Stimulated activated CD4-positive, alpha-beta T cell treated with anti-CD3 and anti-CD28 coated beads, Interleukin-12 subunit alpha, Interleukin-12 subunit beta, amount 100 ng/mL, for 24 hours (primary cell): ENCODE data around the gene BICC1.

Experiments
- DNase-seq, 2 experiments: peaks; one replicate each; pipeline ENCODE4 v3.0.0-alpha.2; 2020; ENCODE audit warnings: low read depth in 2 of 2

Gene BICC1

DNA sequence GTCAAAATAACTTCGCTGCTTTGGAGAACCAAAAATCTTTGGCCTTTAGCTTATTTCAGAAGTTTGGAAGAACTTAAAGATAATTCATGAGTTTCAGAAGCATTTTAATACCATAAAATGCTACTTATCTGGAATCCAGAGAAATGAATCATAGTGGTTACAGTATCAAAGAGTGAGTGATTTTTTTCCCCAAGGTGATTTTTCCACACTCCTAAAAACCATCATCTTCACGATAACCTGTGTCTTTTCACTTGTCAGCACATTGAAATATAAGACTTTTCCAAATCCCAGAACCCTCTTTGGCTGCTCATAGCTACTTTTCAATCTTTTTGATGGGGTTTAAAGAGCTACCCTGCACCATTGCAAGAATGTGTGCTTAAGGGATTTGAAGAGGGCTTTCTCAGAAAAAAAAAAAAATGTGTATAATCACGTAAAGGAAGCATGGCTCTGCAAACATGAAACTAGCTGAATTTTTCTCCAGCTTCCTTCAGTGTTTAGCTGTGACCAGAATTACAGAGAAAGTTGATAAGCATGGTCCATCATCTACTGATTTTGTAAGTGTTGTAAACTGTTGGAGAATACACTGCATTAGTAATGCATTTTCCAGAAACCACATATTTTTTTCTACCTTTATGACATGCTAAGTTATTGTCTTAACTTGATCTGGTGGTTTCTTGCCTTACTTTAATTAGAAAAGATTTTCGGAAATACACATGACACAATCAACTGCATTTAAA is 134.9 kb downstream of the BICC1 start:
- DNase-seq = no peak

DNA sequence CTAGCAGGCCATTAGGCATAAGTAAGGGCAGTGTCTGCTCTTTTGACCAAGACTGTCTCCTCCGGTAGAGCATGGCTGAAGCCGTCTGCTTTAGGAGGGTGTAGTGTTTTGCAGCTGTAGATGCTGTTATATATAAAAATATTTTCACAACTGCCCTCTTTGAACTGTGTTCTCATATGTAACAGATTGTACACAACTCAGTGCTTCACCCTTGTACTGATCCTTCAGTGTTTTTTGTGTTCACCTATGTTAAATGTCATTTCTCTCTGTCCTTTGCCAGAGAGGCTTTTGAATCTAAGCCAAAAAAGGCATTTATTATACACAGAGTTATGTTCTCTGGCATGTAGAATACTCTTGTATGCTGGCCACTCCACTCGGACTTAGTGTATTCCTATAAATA is 135.5 kb downstream of the BICC1 start:
- no peak for DNase-seq

DNA sequence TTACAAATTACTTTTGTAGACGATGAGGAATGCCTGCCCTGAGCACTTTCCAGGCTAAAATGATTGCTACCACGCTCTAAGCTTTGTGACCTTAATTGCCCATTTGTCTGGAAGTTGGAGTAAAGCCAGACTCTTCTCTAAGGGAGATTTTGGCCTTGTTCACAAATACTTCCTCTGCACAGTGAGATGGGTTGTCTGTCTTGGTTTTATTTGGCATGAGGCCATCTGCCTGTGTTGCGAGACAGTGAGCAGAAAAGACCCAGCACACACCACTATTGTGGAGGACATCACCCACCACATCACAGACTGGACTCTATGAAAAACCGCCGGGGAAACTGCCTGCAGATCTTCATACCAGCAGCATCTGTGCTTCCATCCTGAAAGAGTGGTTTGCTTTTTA is 138.4 kb downstream of the BICC1 start:
- DNase-seq = no peak

DNA sequence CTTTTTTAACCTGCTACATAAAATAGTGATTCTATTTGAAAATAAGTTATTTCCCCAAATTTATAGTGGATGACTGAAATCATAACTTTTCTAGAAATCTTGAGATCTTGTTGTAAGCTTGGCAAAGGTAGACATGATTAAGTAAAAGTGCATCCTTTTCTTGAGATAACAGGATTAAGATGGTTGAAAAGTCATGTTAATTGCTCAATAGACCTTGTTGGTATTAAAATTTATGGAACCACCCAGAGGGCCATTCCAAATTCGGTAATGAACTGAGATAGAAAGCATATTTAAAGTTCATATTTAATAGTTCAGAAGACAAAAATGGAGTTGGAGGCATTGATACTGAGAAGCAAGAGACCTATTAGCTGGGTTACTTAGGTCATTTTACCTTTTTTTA is 139.1 kb downstream of the BICC1 start:
- DNase-seq = no peak

DNA sequence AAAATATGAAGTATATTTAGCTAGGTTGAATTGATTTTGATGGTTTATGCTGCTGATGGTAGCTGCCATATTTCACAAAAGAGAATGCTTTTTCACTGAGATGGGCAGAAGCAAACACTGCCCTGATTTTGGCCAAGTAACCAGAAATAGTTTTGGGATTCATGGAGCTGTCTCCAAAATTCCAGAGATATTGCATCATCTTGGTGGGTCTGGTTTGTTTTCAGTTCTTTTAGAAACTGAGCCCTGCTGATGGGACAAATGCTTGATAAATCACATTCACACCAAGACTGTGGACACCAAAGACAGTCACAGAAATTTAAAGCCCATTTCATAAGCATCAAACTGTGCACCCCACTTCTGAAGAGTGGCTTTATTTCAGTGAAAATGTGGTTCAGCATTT is 140.5 kb downstream of the BICC1 start:
- DNase-seq = no peak

DNA sequence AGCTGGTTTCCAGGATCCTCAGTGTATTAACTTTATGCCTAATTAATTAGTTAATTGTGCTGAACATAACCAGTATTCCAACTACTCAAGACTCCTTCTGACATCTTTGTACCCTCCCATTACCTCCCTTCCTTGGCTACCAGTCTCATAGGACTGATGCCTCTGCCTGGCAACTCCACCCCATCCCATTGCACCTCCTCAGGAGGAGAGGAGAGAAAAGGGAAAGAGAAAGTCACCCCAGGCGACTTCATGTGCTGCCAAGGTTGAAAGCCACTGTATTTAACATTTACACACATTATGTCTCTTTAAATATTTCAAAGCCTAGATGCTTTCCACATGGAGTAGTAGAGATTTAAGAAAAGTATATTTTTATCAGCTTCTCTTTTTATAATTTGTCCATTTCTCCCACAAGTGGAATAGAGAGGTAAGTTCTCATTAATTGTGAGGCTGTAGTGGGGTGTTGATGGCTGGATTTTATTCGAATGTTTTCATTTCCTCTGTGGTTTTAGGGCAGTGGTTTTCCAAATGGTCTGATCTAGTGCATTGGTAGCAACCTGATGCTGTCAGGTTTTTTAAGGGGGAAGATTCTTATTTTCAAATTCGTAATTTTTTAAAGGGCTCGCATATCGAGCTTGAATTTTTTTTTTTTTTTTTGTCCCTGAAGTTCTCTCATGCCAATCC is 148.0 kb downstream of the BICC1 start:
- DNase-seq = no peak

DNA sequence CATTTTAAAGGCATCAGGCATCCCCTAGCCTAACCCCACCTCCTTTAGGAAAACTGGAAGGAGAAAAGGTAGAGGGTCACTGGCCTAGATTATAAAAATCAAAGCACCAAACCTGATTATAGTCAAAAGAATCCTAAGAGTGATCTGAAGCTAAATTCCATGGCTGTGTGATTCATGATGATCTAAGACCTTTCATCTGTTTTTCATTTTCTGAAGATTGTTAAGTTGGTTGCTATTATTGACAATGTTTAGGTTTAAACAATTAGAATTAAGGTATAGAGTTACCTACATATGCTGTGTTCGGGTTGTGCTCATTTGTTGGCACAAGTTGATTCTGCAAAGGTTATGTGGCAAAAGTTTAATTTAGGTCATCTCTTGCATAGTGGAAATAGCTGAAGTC is 148.7 kb downstream of the BICC1 start:
- no peak for DNase-seq

DNA sequence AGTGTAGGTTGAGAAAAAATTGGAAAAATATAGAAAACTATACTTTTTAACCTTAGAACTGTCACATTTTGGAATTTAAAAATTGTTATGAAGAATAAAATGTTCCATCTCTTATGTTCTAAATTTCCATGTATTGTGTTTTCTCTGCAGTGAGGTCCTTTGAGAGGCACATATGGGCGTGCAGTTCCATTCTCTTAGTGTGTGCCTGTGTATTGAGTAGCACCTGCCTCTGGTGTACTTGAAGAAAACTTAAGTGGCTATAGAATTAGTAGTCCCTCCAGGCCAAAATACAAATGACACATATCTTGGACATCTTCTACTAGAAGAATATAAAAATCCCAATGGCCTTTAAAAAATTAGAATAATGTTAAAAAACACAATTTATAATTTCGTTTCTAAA is 149.2 kb downstream of the BICC1 start:
- DNase-seq = no peak

DNA sequence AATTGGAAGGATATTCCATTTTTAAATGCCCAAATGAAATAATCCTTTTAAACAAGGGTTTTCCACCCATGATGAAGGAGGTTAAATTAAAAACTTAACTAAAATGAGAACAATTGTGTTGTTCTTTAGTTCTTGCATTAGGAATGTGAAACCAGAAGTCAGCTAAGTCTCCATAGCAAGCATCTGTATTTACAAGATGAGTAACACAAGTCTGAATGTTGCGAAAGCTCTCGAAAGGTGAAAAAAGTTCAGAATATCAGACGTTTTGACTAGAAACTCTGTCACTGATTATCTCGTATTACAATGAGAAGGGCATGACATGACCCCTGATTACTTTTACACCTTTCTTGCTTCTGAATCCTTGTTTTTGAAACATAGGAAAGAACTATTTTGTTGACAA is 149.6 kb downstream of the BICC1 start:
- no peak for DNase-seq

DNA sequence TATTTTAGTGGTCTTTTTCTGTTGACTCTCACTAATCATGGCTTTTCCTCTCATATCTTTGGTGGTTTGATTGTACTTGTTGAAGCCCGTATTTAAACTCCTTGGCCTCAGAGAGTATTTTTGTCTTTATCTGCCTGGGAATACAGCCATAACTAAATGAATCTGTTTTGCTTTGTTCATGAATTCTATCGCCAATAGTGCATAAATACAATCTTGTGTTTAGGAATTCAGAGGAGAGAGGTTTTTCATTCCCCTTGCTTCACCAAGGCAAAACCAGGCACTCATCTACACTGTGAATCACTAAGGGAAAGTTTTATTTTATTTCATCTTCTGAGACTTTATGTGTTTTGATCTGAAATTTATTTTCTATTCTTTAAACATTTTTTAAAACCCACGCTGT is 152.7 kb downstream of the BICC1 start:
- DNase-seq = no peak

DNA sequence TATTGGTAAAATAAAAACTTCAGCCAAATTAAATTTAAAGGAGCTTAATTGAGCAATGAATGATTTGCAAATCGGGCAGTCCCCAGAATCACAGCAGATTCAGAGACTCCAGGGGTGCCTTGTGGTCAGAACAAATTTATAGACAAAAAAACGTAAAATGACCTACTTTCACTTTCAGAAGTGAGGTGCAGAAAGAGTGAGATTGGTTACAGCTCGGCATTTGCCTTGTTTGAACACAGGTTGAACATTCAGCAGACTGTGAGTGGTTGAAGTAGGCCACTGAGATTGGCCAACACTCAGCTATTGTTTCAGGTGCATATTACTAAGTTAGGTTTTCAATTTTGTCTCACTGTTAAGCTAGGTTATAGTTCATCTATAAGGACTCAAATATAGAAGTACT is 153.4 kb downstream of the BICC1 start:
- no peak for DNase-seq

DNA sequence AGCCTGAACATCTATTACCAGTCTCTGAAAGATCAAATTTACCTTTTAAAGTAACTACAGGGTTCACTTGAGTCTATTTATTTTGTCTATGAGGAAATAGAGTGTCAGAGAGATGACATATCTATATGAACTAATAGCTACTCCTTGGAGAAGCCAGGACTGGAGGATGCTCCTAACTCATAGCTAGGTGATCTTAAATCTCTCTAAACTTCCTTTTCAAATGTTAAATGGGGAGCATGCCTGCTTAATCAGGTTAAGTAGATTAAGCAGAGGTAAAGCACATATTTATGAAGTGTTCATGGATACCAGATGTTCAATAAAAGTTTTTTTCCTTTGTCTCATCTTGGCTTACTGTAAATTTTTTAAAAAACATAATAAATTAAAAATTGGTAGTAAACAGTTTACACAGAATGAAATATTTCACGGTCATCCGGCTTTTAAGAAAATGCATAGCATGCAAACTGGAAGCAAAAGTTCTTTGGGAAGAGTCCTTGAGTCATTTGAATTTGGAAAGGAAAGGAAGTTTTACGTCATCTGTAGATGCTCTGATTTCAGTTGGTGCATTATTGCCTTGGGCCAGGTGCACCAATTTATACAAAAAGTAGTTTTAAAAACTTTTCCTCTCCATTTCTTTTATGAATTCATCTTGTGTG is 155.1 kb downstream of the BICC1 start:
- no peak for DNase-seq

DNA sequence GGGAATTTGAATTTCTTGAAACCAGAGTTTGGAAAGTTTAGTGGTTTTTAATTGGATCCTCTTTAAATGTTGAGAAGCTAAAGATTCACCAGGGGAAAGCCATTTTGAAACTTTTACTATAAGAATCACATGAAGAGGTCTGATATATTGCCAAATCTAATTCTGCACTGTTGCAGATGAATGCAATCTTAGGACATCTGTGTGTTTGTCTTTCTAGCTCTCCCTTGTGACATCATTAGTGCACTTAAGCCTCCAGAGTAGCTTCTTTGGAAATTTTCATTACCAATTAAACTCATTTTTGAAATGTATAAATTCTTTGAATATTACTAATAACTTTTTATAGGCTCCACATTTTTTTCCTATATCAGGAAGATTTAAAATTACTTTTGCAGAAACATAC is 160.2 kb downstream of the BICC1 start:
- DNase-seq = no peak

DNA sequence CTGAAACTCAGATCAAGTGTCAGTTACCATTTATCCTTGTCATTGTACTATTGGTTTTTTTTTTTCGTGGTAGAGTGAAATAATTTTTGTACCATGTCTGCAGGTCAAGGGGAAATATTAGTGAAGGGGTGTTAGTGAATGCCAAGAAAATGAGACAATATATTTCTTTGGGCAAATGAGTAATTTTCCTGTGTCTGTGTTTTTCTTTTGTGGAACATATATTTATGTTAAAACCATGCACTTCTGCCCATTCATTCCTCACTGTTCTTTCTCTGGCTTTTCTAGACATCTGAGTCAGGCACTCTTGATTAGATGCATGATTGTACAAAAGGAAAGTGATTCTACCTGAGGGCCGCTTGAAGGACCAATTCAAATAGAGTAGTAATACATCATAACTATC is 161.6 kb downstream of the BICC1 start:
- no peak for DNase-seq

DNA sequence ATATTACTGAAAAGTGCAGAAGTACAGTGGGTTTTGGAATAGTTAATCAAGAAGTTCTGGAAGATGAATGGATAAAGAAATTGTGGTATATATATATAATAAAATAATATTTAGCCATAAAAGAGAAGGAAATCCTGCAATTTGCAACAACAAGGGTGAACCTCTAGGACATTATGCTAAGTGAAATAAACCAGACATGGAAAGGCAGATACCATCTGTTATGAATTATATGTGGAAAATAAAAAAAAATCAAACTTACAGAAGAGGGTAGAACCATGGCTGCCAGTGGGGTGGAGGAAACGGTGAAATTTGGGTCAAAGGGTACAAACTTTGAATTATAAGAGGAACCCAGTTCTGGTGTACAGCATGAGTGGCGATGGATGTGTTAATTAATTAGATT is 162.6 kb downstream of the BICC1 start:
- no peak for DNase-seq

DNA sequence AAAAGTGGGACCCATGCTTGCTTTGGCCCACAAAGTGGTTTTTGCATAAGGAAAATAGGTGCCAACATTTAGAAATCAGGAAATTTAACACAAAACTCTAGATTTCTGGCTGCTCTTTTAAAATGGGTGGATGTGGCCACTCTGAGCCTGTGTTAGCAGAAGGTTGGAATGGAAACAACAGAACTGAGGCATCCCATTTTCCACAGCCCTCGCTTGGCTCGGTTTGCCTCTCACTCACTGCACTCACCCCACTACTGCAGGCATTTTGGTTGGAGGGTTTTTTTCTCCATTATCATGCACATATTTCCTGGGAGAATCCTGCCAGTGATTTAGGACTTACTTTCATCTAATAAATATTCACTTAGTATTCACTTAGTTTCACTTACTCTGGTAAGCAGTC is 178.9 kb downstream of the BICC1 start:
- no peak for DNase-seq

DNA sequence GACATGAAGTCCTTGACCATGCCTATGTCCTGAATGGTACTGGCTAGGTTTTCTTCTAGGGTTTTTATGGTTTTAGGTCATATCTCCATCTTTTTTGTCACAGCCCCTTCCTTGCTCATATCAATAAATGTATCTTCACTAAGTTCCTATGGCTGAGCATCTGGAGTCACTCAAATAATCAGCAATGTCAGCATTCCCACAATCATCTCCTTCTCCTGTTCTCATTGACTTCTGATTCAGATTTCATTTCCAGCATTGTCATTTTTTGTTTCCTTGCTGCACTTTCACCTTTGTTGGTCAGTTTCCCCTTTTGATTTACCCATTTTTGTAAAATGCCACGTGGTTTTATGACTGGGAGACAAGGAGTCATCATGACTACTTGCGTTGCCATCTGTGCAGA is 181.2 kb downstream of the BICC1 start:
- DNase-seq = no peak

DNA sequence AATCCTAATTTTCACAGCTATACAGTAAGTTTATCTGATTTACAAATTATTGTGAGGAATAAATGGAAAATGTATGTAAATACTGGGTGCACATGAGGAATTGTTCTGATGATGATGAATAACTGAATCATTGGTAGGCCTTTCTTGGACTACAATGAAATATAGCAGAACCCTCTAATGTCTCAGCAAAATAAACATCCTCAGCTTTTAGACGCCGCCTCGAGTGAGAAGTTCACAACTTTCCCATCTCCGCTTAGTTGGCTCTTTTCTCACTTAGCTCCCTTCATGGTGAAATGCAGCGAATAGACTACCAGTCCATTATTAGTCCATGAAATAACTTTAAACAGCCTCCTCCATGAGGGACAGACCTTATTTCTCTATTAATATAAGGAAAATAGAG is 182.3 kb downstream of the BICC1 start:
- DNase-seq = no peak

DNA sequence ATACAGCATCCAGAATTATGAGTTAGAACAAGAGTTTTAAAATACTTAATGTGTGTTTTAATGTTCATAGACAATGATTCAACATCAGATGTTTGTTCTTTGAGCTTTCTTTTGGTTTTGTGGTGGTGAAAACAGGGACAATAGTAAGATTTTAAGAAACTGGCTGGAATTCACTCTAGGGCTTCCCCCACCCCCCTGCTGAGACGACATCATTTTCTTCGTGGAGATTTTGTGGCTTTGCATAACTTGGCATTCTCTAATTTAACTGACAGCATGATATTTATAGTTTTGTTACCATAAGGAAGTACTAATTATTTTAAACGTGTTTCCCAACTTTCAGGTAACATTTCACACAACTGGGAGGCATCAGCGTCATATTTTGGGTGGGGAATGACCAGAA is 184.1 kb downstream of the BICC1 start:
- no peak for DNase-seq

DNA sequence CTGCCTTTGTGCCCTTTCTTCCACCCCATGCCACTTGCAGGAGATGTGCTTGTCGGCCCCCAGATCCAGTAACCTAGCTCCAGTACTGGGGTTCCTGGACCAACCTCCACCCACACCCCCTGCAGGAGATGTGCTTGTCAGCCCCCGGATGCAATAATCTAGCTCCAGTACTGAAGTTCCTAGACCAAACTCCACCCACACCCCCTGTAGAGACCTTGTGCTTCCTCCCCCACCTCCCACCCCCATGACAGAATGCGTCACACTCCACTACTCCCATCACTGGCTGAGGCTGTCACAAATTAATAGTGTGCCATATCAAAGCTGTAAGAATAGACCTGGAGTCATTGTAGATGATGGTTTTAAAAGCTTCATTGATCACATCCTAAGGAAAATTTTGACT is 185.0 kb downstream of the BICC1 start:
- no peak for DNase-seq

DNA sequence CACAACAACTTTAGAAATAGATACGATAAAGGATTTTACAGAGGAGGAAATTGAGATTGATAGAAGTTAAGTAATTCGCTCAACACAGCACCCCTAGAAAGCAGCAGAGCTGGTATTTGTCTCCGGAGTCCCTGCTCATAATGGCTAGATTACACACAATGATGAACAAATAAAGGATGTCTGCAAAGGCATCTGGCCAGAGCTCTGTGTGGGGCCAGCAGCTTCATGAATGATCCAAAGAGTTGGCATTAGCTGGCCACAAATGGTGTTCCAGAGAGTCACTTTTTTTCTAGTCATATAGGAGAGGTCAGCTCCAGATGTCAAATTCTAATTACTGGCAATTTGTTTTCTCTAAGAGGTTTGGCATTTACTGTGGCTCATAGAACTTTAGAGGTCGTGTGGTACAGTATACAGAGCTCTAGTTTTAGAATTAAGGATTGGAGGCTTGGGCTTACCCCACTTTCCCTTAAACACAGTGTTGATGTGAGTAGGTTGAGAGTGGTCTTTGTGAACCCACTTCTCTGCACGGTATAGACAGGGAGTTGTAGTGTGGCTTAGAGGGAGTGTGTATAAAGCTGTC is 186.2 kb downstream of the BICC1 start:
- no peak for DNase-seq

DNA sequence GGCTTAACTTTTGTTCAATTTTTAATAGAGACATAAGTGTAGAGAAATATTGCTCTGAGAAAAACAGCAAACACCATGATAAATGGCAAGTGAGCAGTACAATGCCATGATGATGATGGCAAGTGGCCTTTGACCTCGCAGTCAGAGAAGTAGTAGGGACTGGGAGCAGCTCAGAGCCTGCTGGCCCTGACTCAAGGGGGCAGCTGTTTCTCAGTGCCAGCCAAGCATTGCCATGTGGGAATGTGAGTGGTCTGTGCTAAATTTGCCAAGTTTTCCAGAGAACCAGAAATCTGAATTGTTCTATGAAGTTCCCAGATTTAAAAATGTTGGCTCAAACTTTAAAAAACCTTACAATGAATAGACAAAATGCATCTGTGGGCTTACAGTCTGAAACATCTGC is 187.9 kb downstream of the BICC1 start:
- DNase-seq = no peak
